ENCODE results near the gene ABHD12. TPM values are rescaled to one million over a fixed set of nuclear protein-coding genes. Genes with fewer than 3 reads are reported as not detected.

Gene ABHD12
- total RNA-seq, 2 donors from 2014 or later: 12.5 to 22.7 TPM

- ATAC-seq (peak; percentile 92), DNase-seq (no peak)
- Mint-ChIP-seq H3K4me3 (peak overlapping the region; percentile 96), H3K27me3 (no peaks in the 10 kb centered on the region), H3K27ac (peak overlapping the region; percentile 97), H3K36me3 (ENCODE audit: low read depth) (peaks cover 2% of the 10 kb centered on the region), H3K4me1 (peaks cover 13% of the 10 kb centered on the region)
- H3K9me3 ChIP-seq (ENCODE audit: control insufficient read depth, low read length, poor library complexity, severe bottlenecking): no peaks in the 10 kb centered on the region
Measured at GRCh38 chr20:25310268-25310920, 80.2 kb downstream of the ABHD12 start.

GRCh38 chr20:25309395-25310267, 81.0 kb downstream of the ABHD12 start:
- H3K27me3 Mint-ChIP-seq: no peaks in the 10 kb centered on the region
- H3K9me3 ChIP-seq (ENCODE audit: control insufficient read depth, low read length, poor library complexity, severe bottlenecking): no peaks in the 10 kb centered on the region
- H3K4me1 Mint-ChIP-seq: peaks cover 11% of the 10 kb centered on the region
- ATAC-seq (no peak), DNase-seq (no peak)
- H3K4me3 Mint-ChIP-seq: no peak overlapping the region
- H3K36me3 Mint-ChIP-seq (ENCODE audit: low read depth): peaks cover 2% of the 10 kb centered on the region
- H3K27ac Mint-ChIP-seq: peak overlapping the region; percentile 97

GRCh38 chr20:25308671-25309394, 81.8 kb downstream of the ABHD12 start:
- no peaks in the 10 kb centered on the region for H3K27me3 Mint-ChIP-seq
- peak overlapping the region; percentile 51 for H3K27ac Mint-ChIP-seq
- peaks cover 11% of the 10 kb centered on the region for H3K4me1 Mint-ChIP-seq
- peaks cover 2% of the 10 kb centered on the region for H3K36me3 Mint-ChIP-seq (ENCODE audit: low read depth)
- no peak for DNase-seq
- no peak for ATAC-seq
- H3K4me3 Mint-ChIP-seq: no peak overlapping the region
- H3K9me3 ChIP-seq (ENCODE audit: control insufficient read depth, low read length, poor library complexity, severe bottlenecking): no peaks in the 10 kb centered on the region

GRCh38 chr20:25308083-25308491, 82.5 kb downstream of the ABHD12 start:
- DNase-seq: no peak
- Mint-ChIP-seq H3K4me1 (peaks cover 11% of the 10 kb centered on the region), H3K27ac (no peak overlapping the region)

GRCh38 chr20:25306991-25307903, 83.4 kb downstream of the ABHD12 start:
- ATAC-seq (no peak), DNase-seq (no peak)
- no peaks in the 10 kb centered on the region for H3K9me3 ChIP-seq (ENCODE audit: control insufficient read depth, low read length, poor library complexity, severe bottlenecking)
- Mint-ChIP-seq H3K4me3 (no peak overlapping the region), H3K4me1 (peaks cover 11% of the 10 kb centered on the region), H3K27me3 (no peaks in the 10 kb centered on the region), H3K27ac (peak overlapping the region; percentile 90), H3K36me3 (ENCODE audit: low read depth) (peaks cover 2% of the 10 kb centered on the region)

More at GRCh38 chr20:25308083-25308491, 82.5 kb downstream of the ABHD12 start:
- Mint-ChIP-seq H3K36me3 (ENCODE audit: low read depth) (peaks cover 2% of the 10 kb centered on the region), H3K27me3 (no peaks in the 10 kb centered on the region), H3K4me3 (no peak overlapping the region)
- H3K9me3 ChIP-seq (ENCODE audit: control insufficient read depth, low read length, poor library complexity, severe bottlenecking): no peaks in the 10 kb centered on the region
- no peak for ATAC-seq

- peak overlapping the region; percentile 68 for H3K27ac Mint-ChIP-seq
- H3K4me3 Mint-ChIP-seq: no peak overlapping the region
- no peak for DNase-seq
- no peaks in the 10 kb centered on the region for H3K9me3 ChIP-seq (ENCODE audit: control insufficient read depth, low read length, poor library complexity, severe bottlenecking)
- no peak for ATAC-seq
- no peaks in the 10 kb centered on the region for H3K36me3 Mint-ChIP-seq (ENCODE audit: low read depth)
- peaks cover 4% of the 10 kb centered on the region for H3K4me1 Mint-ChIP-seq
- H3K27me3 Mint-ChIP-seq: no peaks in the 10 kb centered on the region
Measured at GRCh38 chr20:25304025-25304549, 86.5 kb downstream of the ABHD12 start.

- no peak for ATAC-seq
- Mint-ChIP-seq H3K4me3 (no peak overlapping the region), H3K36me3 (ENCODE audit: low read depth) (no peaks in the 10 kb centered on the region), H3K27ac (no peak overlapping the region), H3K27me3 (no peaks in the 10 kb centered on the region), H3K4me1 (peaks cover 4% of the 10 kb centered on the region)
- DNase-seq: no peak
- no peaks in the 10 kb centered on the region for H3K9me3 ChIP-seq (ENCODE audit: control insufficient read depth, low read length, poor library complexity, severe bottlenecking)
Measured at GRCh38 chr20:25303292-25304024, 87.2 kb downstream of the ABHD12 start.

- DNase-seq: no peak
- no peak for ATAC-seq
- no peaks in the 10 kb centered on the region for H3K9me3 ChIP-seq (ENCODE audit: control insufficient read depth, low read length, poor library complexity, severe bottlenecking)
- Mint-ChIP-seq H3K27ac (no peak overlapping the region), H3K4me3 (no peak overlapping the region), H3K4me1 (peaks cover 4% of the 10 kb centered on the region), H3K36me3 (ENCODE audit: low read depth) (no peaks in the 10 kb centered on the region), H3K27me3 (no peaks in the 10 kb centered on the region)
Measured at GRCh38 chr20:25302596-25302995, 88.0 kb downstream of the ABHD12 start.

- no peaks in the 10 kb centered on the region for H3K27me3 Mint-ChIP-seq
- ATAC-seq (no peak), DNase-seq (no peak)
- no peaks in the 10 kb centered on the region for H3K9me3 ChIP-seq (ENCODE audit: control insufficient read depth, low read length, poor library complexity, severe bottlenecking)
- no peaks in the 10 kb centered on the region for H3K36me3 Mint-ChIP-seq (ENCODE audit: low read depth)
- peaks cover 2% of the 10 kb centered on the region for H3K4me1 Mint-ChIP-seq
- no peak overlapping the region for H3K4me3 Mint-ChIP-seq
- peak overlapping the region; percentile 14 for H3K27ac Mint-ChIP-seq
Measured at GRCh38 chr20:25301357-25301920, 89.2 kb downstream of the ABHD12 start.

GRCh38 chr20:25300496-25301170, 90.0 kb downstream of the ABHD12 start:
- no peaks in the 10 kb centered on the region for H3K36me3 Mint-ChIP-seq (ENCODE audit: low read depth)
- no peak overlapping the region for H3K4me3 Mint-ChIP-seq

GRCh38 chr20:25299806-25300205, 90.8 kb downstream of the ABHD12 start:
- no peaks in the 10 kb centered on the region for H3K9me3 ChIP-seq (ENCODE audit: control insufficient read depth, low read length, poor library complexity, severe bottlenecking)
- H3K4me1 Mint-ChIP-seq: peaks cover 2% of the 10 kb centered on the region
- H3K27ac Mint-ChIP-seq: no peak overlapping the region
- H3K36me3 Mint-ChIP-seq (ENCODE audit: low read depth): no peaks in the 10 kb centered on the region
- no peak for DNase-seq
- ATAC-seq: no peak
- H3K27me3 Mint-ChIP-seq: no peaks in the 10 kb centered on the region
- no peak overlapping the region for H3K4me3 Mint-ChIP-seq

More at GRCh38 chr20:25300496-25301170, 90.0 kb downstream of the ABHD12 start:
- H3K9me3 ChIP-seq (ENCODE audit: control insufficient read depth, low read length, poor library complexity, severe bottlenecking): no peaks in the 10 kb centered on the region
- DNase-seq (no peak), ATAC-seq (no peak)
- Mint-ChIP-seq H3K4me1 (peaks cover 2% of the 10 kb centered on the region), H3K27ac (no peak overlapping the region), H3K27me3 (no peaks in the 10 kb centered on the region)
